CD4-positive, alpha-beta T cell treated with Interleukin-2 at 100 ng/mL for 4 hours (primary cell): Measurements from ENCODE around the gene COPG2.
"Not testable (repeated sequence)": the region's sequence is repeated elsewhere in the genome, so short reads cannot be mapped to it uniquely, and the experiment has no call there.

Experiments
- DNase-seq: peaks from one replicate; pipeline ENCODE4 v3.0.0-alpha.2; 2020; ENCODE audit warnings: low spot score

Gene COPG2

DNA sequence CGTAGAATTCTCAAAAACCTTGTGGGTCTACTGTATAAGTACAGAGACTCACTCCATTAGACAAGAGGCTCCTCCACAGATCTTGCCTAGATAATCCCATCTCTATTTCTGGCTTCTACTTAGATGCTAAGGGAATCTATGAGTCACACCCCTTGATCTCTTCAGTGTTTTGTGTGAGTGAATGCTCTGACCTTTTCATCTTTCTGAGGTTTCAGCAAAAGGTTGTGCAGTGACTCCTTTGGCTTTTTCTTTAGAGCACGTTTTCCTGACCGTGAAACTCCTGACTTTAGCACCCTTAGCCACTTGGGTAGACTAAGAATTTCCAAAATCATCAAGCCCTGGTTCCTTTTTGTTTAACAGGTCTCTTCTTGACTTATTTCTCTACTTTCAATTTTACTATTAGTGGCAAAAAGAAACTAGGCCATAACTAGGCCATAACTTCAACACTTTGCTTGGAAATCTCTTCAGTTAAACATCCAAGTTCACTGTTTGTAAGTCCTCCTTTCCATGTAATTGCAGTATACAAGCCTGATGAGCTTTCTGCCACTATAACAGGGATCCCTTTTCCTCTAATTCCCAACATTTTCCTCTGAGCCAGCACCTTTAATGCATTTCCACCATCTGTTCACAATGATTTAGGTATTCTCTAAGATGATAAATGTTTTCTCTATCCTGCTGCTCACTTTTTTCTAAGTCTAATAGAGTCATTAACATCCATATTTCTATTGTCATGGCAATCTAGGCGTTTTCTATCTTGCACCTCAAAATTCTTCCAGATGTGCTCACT is 19.4 kb downstream of the COPG2 start:
- no peak for DNase-seq

DNA sequence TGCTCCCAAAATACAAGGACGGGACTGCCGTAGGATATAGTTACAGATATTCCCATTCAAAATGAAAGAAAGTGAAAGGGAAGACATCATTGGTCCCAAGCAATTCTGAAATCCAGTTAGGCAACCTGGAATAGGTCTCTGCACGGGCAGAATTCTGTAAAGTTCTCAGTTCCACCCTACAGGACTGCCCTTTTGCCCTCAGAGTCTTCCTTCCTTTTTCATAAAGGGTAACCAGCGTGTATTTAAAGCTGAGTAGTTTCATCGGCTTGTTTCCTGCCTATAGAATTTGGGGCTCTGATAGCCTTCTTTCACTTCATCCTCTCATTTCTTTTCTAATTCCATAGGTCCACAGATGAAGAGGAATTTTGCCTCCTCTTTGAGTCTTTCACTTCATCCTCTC is 20.0 kb downstream of the COPG2 start:
- no peak for DNase-seq

DNA sequence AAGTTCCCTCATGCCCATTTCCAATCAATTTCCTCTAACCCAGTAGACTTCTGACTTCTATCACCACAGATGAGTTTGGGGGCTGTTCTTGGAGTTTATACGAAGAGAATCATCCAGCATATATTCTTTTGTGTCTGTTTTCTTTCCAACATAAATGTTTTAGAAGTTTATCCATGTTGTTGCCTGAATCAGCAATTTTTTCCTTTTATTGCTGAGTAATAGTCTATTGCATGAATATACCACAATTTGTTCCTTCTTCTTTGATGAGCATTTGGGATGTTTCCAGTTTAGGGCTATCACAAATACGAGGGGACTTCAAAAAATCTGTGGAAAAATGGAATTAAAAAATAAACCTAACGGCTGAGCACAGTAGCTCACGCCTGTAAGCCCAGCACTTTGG is 26.2 kb downstream of the COPG2 start:
- DNase-seq = no peak

- no peak for DNase-seq
These were observed 27.1 kb downstream of the COPG2 start for GRCh38 chr7:130641497-130641896.

DNA sequence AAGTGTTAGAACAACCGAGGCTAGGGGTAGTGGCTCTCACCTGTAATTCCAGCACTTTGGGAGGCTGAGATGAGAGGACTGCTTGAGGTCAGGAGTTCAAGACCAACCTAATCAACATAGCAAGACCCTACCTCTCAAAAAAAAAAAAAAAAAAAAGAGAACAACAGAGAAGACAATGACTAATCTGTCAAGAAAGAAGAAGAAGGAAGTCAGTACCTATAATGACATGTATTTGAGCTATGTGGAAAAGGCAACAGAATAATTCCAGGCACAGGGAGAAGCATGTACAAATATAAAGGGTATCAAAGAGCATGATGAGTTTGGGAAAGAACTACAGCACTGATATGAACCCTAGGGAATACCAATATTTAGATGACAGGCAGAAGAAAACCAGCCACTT is 27.5 kb downstream of the COPG2 start:
- DNase-seq = no peak

DNA sequence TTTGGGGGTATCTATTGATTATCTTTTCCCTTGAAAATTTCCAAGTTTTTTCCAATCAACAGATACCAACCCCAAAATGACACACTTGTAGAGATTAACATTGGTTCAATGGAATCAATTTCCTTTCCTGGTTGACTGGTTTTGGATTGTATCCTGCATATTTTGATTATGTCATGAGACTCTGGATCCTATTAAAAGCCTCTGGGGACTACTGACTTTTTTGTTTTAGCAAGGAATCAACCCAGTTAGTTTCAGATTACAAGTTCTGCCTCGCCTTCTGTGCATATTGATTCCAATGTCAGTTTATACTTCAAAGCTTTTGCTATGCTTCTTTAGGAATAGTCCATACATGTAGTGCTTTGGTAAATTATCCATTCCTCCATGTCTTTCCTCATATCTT is 29.2 kb downstream of the COPG2 start:
- no peak for DNase-seq

- no peak for DNase-seq
These were observed 36.4 kb downstream of the COPG2 start for GRCh38 chr7:130632111-130632510.

GRCh38 chr7:130628901-130629300 is 39.6 kb downstream of the COPG2 start:
- DNase-seq = no peak

GRCh38 chr7:130627775-130628174 is 40.8 kb downstream of the COPG2 start:
- no peak for DNase-seq

DNA sequence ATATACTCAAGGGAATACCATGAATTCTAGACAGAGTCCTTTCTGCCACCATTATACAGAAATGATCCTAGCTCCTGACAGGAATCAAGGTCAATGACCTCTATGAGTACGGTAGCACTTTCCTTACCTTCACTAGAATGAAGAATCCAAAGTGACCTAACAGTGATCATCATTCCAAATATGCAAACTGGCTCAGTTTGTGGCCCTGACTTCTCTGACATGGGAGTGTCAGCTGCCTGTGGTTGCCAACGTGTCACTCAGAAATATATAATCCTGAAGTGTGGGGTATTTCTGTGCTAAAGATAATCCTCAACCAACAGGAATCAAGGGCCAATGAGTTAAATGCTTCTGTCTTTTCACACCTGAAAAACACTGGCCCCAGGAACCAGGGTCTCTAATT is 45.7 kb downstream of the COPG2 start:
- DNase-seq = no peak

DNA sequence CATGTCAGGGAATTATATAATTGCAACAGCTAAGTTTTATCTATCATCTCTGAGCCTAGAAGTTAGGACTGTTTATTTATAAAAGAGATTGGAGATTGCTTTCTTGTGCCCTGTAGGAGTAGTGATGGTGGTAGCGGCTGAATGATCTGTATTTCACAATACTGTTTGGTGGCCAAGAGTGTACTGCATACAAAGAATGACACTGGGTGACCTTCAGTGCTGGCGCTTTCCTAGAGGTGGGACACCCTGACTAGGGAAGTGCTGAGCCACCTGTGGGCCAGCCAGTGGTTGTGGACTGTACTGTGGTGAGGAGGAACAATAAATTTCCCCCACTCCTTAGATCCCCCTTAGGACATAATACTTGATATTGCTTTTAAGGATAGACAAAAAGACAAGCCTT is 53.0 kb downstream of the COPG2 start:
- DNase-seq = no peak

DNA sequence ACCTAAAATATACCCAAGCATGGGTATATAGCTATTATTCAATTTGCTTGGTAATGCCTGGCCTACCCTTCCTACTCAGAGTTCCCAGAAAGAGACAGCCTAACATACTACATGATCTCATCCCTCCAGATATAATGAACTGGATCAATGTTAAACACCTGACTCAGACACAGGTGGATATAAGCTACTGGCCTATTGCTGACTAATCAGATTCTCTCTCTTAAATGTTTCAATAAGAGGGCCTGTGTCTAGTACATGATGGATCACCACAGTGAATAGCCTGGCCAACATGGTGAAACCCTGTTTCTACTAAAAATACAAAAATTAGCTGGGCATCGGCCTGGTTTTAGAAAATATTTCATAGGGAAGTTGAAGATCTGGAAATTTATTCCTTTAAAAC is 54.1 kb downstream of the COPG2 start:
- no peak for DNase-seq

DNA sequence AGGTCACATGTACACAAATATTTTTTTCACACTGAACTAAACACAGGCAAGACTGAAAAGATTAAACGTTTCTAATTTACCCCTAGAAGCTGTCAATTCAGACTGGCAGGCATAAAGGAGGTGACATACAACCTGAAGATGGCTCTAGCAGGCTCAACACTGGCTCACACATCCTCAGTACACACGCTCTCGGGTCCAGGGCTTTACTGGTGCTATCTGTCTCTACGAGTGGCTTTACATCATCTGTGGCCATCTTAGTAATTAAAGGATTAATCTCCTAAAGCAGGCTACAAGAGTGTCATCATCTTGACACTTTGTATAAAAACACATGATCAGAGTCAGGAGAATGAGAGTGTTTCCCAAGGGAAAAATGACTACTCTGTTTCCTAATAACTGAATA is 57.3 kb downstream of the COPG2 start:
- DNase-seq = no peak

DNA sequence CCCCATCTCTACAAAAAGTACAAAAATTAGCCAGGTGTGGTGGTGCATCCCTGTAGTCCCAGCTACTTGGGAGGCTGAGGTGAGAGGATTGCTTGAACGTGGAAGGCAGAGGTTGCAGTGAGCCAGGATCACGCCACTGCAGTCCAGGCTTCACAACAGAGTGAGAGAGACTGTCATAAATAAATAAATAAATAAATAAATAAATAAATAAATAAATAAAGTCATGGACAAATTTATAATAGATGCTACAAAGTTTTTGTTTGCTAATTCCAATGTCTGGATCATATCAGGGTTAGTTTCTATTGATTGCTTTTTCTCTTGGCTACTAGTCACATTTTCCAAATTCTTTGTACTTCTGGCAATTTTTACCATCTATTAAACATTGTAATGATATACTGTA is 61.5 kb downstream of the COPG2 start:
- not testable (repeated sequence) for DNase-seq

DNA sequence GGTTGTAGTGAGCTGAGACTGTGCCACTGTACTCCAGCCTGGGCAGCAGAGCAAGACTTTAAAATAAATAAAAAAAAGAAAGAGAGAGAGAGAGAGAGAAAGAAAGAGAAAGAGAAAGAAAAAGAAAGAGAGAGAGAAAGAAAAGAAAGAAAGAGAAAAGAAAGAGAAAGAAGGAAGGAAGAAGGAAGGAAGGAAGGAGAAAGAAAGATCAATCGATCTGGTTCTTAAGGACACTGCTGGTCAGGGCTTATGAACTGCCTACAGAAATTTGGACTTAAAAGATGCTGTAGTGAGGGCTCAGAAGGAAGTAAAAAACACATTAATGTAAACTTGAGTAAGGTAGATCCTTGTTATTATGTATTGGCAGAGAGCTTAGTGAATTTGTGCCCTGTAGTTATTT is 62.4 kb downstream of the COPG2 start:
- DNase-seq = no peak

GRCh38 chr7:130598056-130598455 is 70.5 kb downstream of the COPG2 start:
- no peak for DNase-seq

GRCh38 chr7:130595986-130596385 is 72.6 kb downstream of the COPG2 start:
- no peak for DNase-seq

DNA sequence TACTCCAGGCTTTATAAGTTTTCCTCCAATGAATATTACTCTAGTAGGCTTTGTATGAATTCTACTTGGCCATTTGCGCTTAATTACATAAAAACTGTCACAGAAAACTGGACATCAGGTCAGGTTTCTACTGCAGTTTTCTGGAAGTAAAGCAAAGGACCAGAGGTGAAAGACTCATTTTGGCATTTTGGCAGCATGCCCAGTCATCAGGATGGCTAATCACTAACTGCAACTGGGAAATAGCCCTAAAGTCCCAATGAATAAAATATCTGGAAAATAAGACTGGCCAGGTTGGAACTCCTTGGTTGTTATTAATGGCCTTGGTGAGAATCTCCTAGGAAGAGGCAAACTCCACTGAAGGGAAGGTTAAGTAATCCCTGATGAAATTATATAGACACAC is 75.5 kb downstream of the COPG2 start:
- no peak for DNase-seq

DNA sequence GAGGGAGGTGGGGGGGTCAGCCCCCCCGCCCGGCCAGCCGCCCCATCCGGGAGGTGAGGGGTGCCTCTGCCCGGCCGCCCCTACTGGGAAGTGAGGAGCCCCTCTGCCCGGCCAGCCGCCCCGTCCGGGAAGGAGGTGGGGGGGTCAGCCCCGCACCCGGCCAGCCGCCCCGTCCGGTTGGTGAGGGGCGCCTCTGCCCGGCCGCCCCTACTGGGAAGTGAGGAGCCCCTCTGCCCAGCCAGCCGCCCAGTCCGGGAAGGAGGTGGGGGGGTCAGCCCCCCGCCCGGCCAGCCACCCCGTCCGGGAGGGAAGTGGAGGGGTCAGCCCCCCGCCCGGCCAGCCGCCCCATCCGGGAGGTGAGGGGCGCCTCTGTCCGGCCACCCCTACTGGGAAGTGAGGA is 77.1 kb downstream of the COPG2 start:
- not testable (repeated sequence) for DNase-seq

DNA sequence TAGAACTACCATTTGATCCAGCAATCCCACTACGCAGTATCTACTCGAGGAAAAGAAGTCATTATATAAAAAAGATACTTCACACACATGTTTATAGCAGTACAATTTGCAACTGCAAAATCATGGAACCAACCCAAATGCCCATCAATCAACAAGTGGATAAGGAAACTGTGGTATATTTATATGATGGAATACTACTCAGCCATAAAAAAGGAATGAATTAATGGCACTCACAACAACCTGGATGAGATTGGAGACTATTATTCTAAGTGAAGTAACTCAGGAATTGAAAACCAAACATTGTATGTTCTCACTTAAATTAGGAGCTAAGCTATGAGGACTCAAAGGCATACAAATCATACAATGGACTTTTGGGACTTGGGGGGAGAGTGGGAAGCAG is 82.6 kb downstream of the COPG2 start:
- DNase-seq = not testable (repeated sequence)

GRCh38 chr7:130575110-130575509 is 93.4 kb downstream of the COPG2 start:
- DNase-seq = not testable (repeated sequence)

GRCh38 chr7:130570144-130570543 is 98.4 kb downstream of the COPG2 start:
- DNase-seq = not testable (repeated sequence)

DNA sequence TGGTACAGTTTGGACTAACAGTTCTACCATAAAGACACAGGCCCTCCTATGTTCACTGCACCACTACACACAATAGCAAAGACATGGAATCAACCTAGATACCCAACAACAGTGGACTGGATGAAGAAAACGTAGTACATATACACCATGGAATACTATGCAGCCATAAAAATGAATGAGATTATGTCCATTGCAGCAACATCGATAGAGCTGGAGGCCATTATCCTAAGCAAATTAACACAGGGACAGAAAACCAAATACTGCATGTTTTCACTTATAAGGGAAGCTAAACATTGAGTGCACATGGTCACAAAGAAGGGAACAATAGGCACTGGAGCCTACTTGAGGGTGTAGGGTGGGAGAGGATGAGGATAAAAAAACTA is 101.7 kb downstream of the COPG2 start:
- DNase-seq = no peak

DNA sequence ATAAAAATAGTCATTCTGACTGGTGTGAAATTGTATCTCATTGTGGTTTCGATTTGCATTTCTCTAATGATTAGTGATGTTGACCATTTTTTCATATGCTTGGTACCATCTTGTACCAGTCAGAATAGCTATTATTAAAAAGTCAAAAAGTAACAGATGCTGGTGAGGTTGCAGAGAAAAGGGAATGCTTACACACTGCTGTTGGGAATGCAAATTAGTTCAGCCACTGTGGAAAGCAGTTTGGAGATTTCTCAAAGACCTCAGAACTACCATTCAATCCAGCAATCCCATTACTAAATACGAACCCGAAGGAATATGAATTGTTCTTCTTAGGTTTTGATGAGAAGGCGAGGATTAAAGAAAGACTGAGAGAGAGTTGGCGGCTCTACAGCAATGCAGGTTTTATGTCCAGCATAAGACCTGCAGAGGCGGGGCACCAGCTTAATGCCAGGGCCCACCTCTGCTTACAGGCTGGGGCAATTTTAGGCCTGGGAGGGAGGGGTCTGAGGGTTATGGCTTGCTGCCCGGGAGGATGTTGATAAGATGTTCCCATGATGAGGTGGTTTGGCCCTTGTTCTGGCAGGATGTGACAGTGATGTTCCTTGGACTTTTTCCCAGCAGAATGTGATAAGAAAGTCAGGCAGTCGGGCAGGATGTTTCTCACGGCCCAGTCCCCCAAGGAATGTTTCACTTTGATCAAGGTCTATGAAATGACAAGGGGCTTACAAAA is 102.2 kb downstream of the COPG2 start:
- no peak for DNase-seq
